ENCODE data around the gene CLTC.
"Not testable (repeated sequence)": the region's sequence is repeated elsewhere in the genome, so short reads cannot be mapped to it uniquely, and the experiment has no call there.

CLTC gene

GRCh38 chr17:59656624-59657023 lies 36.9 kb downstream of the CLTC start:
- not testable (repeated sequence) for H3K9me3 ChIP-seq (ENCODE audit: insufficient read depth, low read depth, low read length); H3K27ac ChIP-seq (ENCODE audit: low read length); H3K9ac ChIP-seq (ENCODE audit: low read depth, low read length); H3K4me3 ChIP-seq (ENCODE audit: low read length); H3K4me1 ChIP-seq (ENCODE audit: insufficient read depth, low read length); H3K27me3 ChIP-seq (ENCODE audit: insufficient read depth, low read length)
- peaks cover 92% of the 10 kb centered on the region for H3K36me3 ChIP-seq (ENCODE audit: insufficient read depth, low read depth, low read length)

DNA sequence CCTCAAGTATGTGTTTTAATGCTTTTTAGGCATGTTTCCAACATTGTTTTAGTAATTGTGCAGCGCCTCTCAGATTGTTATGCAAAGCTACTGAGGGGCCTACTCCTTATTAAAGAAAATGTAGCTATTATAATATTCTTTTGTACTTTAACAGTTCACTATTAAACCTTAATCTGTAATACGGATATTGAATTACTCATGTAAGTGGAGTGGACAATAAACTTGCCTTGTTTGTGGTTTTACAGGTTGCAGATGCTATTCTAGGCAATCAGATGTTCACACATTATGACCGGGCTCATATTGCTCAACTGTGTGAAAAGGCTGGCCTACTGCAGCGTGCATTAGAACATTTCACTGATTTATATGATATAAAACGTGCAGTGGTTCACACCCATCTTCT lies 46.5 kb downstream of the CLTC start:
- Histone ChIP-seq H3K4me1 (ENCODE audit: insufficient read depth, low read length) (no peaks in the 10 kb centered on the region), H3K36me3 (ENCODE audit: insufficient read depth, low read depth, low read length) (peaks cover 99% of the 10 kb centered on the region), H3K4me3 (ENCODE audit: low read length) (no peak overlapping the region), H3K27ac (ENCODE audit: low read length) (no peak overlapping the region), H3K27me3 (ENCODE audit: insufficient read depth, low read length) (no peaks in the 10 kb centered on the region), H3K9ac (ENCODE audit: low read depth, low read length) (no peak overlapping the region), H3K9me3 (ENCODE audit: insufficient read depth, low read depth, low read length) (no peaks in the 10 kb centered on the region)

DNA sequence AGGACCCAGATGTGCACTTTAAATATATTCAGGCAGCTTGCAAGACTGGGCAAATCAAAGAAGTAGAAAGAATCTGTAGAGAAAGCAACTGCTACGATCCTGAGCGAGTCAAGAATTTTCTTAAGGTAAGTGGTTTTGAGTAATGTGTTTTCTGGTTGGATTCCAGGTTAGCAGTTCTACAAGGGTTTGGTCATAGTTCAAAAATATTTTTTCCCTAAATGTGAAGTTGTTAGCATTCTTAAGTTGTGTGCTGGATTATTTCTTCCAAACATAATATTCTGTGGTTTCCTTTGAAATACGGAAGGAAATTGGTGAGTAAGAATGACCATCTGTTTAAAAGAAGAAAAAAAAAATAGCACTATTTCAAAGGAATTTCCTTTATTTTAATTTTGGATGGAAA lies 49.1 kb downstream of the CLTC start:
- peaks cover 93% of the 10 kb centered on the region for H3K36me3 ChIP-seq (ENCODE audit: insufficient read depth, low read depth, low read length)
- no peak overlapping the region for H3K9ac ChIP-seq (ENCODE audit: low read depth, low read length)
- no peaks in the 10 kb centered on the region for H3K9me3 ChIP-seq (ENCODE audit: insufficient read depth, low read depth, low read length)
- no peak overlapping the region for H3K27ac ChIP-seq (ENCODE audit: low read length)
- no peaks in the 10 kb centered on the region for H3K27me3 ChIP-seq (ENCODE audit: insufficient read depth, low read length)
- no peak overlapping the region for H3K4me3 ChIP-seq (ENCODE audit: low read length)
- no peaks in the 10 kb centered on the region for H3K4me1 ChIP-seq (ENCODE audit: insufficient read depth, low read length)

DNA sequence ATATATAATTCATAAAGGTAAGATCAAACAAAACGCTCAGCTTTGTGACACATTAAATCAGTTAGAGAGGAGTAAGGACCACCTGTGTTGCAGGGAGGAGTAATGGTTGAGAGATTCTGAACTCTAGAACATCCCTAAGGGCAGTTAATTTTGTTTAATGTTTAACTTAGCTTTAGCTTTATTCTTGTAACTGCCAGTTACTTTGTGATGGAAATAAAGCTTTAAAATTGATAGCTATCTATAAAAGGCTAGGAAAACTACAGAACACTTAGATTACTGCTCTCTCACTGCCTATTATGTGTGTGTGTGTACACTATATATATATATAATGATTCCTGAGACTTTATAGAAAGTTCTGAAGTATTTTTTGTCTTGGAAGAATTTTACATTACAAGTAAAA lies 49.7 kb downstream of the CLTC start:
- H3K4me3 ChIP-seq (ENCODE audit: low read length) = no peak overlapping the region
- H3K9me3 ChIP-seq (ENCODE audit: insufficient read depth, low read depth, low read length) = no peaks in the 10 kb centered on the region
- no peaks in the 10 kb centered on the region for H3K27me3 ChIP-seq (ENCODE audit: insufficient read depth, low read length)
- H3K27ac ChIP-seq (ENCODE audit: low read length) = no peak overlapping the region
- H3K36me3 ChIP-seq (ENCODE audit: insufficient read depth, low read depth, low read length) = peaks cover 93% of the 10 kb centered on the region
- no peaks in the 10 kb centered on the region for H3K4me1 ChIP-seq (ENCODE audit: insufficient read depth, low read length)
- no peak overlapping the region for H3K9ac ChIP-seq (ENCODE audit: low read depth, low read length)

DNA sequence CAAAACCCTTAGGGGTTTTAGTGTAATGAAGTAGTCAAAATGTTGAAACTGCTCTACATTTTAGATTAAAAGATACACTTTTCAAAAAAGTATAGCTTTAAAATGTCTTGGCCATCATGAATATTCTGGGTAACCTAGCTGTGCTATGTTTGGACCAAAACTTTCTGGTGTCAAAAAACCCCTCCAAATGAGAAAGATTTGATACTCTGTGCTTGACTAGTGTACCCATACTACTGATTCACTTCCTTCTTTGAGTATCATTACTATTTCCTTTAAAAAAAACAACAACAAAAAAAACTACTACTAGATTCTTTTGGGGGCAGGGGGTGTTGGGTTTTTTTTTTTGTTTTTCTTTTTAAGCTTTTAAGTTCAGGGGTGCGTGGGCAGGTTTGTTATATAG lies 50.2 kb downstream of the CLTC start:
- Histone ChIP-seq H3K27me3 (ENCODE audit: insufficient read depth, low read length) (no peaks in the 10 kb centered on the region), H3K9me3 (ENCODE audit: insufficient read depth, low read depth, low read length) (no peaks in the 10 kb centered on the region), H3K4me3 (ENCODE audit: low read length) (no peak overlapping the region), H3K4me1 (ENCODE audit: insufficient read depth, low read length) (no peaks in the 10 kb centered on the region), H3K27ac (ENCODE audit: low read length) (no peak overlapping the region), H3K9ac (ENCODE audit: low read depth, low read length) (no peak overlapping the region), H3K36me3 (ENCODE audit: insufficient read depth, low read depth, low read length) (peaks cover 93% of the 10 kb centered on the region)

GRCh38 chr17:59671386-59671785 lies 51.7 kb downstream of the CLTC start:
- Histone ChIP-seq H3K36me3 (ENCODE audit: insufficient read depth, low read depth, low read length) (peaks cover 95% of the 10 kb centered on the region), H3K9ac (ENCODE audit: low read depth, low read length) (no peak overlapping the region), H3K27me3 (ENCODE audit: insufficient read depth, low read length) (no peaks in the 10 kb centered on the region), H3K4me1 (ENCODE audit: insufficient read depth, low read length) (no peaks in the 10 kb centered on the region), H3K4me3 (ENCODE audit: low read length) (no peak overlapping the region), H3K9me3 (ENCODE audit: insufficient read depth, low read depth, low read length) (no peaks in the 10 kb centered on the region), H3K27ac (ENCODE audit: low read length) (no peak overlapping the region)

DNA sequence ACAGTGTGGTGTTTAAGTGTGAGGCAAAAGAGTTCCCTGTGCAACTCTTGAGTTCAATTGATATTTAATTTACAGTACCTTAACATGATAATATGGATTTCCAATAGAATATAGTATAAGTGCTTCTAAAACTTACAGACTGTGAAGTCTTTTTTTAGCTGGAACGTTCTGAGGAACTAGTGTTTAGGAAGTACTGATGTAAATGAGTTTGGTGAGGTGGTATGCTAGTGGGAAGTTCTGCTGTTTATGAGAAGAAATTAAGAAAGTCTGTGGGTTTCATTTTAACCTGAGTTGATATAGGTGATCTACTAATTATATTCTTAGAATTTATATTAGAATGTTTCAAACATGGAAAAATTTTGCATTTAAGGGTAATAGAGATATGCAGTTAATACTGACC lies 55.5 kb downstream of the CLTC start:
- Histone ChIP-seq H3K9me3 (ENCODE audit: insufficient read depth, low read depth, low read length) (no peaks in the 10 kb centered on the region), H3K9ac (ENCODE audit: low read depth, low read length) (no peak overlapping the region), H3K27me3 (ENCODE audit: insufficient read depth, low read length) (no peaks in the 10 kb centered on the region), H3K36me3 (ENCODE audit: insufficient read depth, low read depth, low read length) (peaks cover 94% of the 10 kb centered on the region), H3K27ac (ENCODE audit: low read length) (no peak overlapping the region), H3K4me1 (ENCODE audit: insufficient read depth, low read length) (no peaks in the 10 kb centered on the region), H3K4me3 (ENCODE audit: low read length) (no peak overlapping the region)

- Histone ChIP-seq H3K4me1 (ENCODE audit: insufficient read depth, low read length) (no peaks in the 10 kb centered on the region), H3K9ac (ENCODE audit: low read depth, low read length) (no peak overlapping the region), H3K27me3 (ENCODE audit: insufficient read depth, low read length) (no peaks in the 10 kb centered on the region), H3K27ac (ENCODE audit: low read length) (no peak overlapping the region), H3K36me3 (ENCODE audit: insufficient read depth, low read depth, low read length) (peaks cover 94% of the 10 kb centered on the region), H3K4me3 (ENCODE audit: low read length) (no peak overlapping the region), H3K9me3 (ENCODE audit: insufficient read depth, low read depth, low read length) (no peaks in the 10 kb centered on the region)
Observed at GRCh38 chr17:59676716-59677115, 57.0 kb downstream of the CLTC start.

- H3K4me1 ChIP-seq (ENCODE audit: insufficient read depth, low read length) = no peaks in the 10 kb centered on the region
- H3K36me3 ChIP-seq (ENCODE audit: insufficient read depth, low read depth, low read length) = peaks cover 100% of the 10 kb centered on the region
- no peak overlapping the region for H3K27ac ChIP-seq (ENCODE audit: low read length)
- H3K4me3 ChIP-seq (ENCODE audit: low read length) = no peak overlapping the region
- no peaks in the 10 kb centered on the region for H3K27me3 ChIP-seq (ENCODE audit: insufficient read depth, low read length)
- H3K9me3 ChIP-seq (ENCODE audit: insufficient read depth, low read depth, low read length) = no peaks in the 10 kb centered on the region
- no peak overlapping the region for H3K9ac ChIP-seq (ENCODE audit: low read depth, low read length)
Observed at GRCh38 chr17:59678918-59679317, 59.2 kb downstream of the CLTC start.

GRCh38 chr17:59680314-59680713 lies 60.6 kb downstream of the CLTC start:
- Histone ChIP-seq H3K9ac (ENCODE audit: low read depth, low read length) (no peak overlapping the region), H3K27me3 (ENCODE audit: insufficient read depth, low read length) (no peaks in the 10 kb centered on the region), H3K4me3 (ENCODE audit: low read length) (no peak overlapping the region), H3K4me1 (ENCODE audit: insufficient read depth, low read length) (no peaks in the 10 kb centered on the region), H3K27ac (ENCODE audit: low read length) (no peak overlapping the region), H3K36me3 (ENCODE audit: insufficient read depth, low read depth, low read length) (peaks cover 100% of the 10 kb centered on the region), H3K9me3 (ENCODE audit: insufficient read depth, low read depth, low read length) (no peaks in the 10 kb centered on the region)

DNA sequence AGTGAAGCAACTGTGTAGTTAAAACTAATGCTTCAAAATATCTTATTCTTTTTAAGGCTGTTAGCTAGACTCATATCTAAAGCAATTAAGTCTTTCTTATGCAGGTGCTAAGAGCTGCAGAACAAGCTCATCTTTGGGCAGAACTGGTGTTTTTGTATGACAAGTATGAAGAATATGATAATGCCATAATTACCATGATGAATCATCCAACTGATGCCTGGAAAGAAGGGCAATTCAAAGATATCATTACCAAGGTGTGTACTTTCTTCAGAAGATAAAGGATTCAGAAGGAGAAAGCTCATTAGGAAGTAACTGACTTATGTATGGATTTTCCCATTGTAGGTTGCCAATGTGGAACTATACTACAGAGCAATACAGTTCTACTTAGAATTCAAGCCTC lies 63.6 kb downstream of the CLTC start:
- no peaks in the 10 kb centered on the region for H3K4me1 ChIP-seq (ENCODE audit: insufficient read depth, low read length)
- peaks cover 100% of the 10 kb centered on the region for H3K36me3 ChIP-seq (ENCODE audit: insufficient read depth, low read depth, low read length)
- no peak overlapping the region for H3K4me3 ChIP-seq (ENCODE audit: low read length)
- H3K9ac ChIP-seq (ENCODE audit: low read depth, low read length) = no peak overlapping the region
- H3K27me3 ChIP-seq (ENCODE audit: insufficient read depth, low read length) = no peaks in the 10 kb centered on the region
- no peak overlapping the region for H3K27ac ChIP-seq (ENCODE audit: low read length)
- H3K9me3 ChIP-seq (ENCODE audit: insufficient read depth, low read depth, low read length) = no peaks in the 10 kb centered on the region

DNA sequence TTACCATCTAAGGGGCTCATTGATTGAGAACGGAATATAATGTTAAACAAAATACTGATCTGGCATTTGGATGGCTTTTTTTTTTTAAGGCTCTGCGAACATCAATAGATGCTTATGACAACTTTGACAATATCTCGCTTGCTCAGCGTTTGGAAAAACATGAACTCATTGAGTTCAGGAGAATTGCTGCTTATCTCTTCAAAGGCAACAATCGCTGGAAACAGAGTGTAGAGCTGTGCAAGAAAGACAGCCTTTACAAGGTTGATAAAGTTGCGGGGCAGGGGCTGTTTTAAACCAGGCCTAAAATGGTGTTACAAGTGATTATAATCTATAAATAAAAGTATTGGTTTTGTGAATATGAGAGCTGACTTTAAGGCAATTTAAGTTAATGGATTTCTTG lies 65.3 kb downstream of the CLTC start:
- no peaks in the 10 kb centered on the region for H3K9me3 ChIP-seq (ENCODE audit: insufficient read depth, low read depth, low read length)
- no peak overlapping the region for H3K9ac ChIP-seq (ENCODE audit: low read depth, low read length)
- peaks cover 100% of the 10 kb centered on the region for H3K36me3 ChIP-seq (ENCODE audit: insufficient read depth, low read depth, low read length)
- no peak overlapping the region for H3K4me3 ChIP-seq (ENCODE audit: low read length)
- H3K27ac ChIP-seq (ENCODE audit: low read length) = no peak overlapping the region
- no peaks in the 10 kb centered on the region for H3K4me1 ChIP-seq (ENCODE audit: insufficient read depth, low read length)
- no peaks in the 10 kb centered on the region for H3K27me3 ChIP-seq (ENCODE audit: insufficient read depth, low read length)

GRCh38 chr17:59688008-59688407 lies 68.3 kb downstream of the CLTC start:
- Histone ChIP-seq H3K9me3 (ENCODE audit: insufficient read depth, low read depth, low read length) (no peaks in the 10 kb centered on the region), H3K27me3 (ENCODE audit: insufficient read depth, low read length) (no peaks in the 10 kb centered on the region), H3K36me3 (ENCODE audit: insufficient read depth, low read depth, low read length) (peaks cover 97% of the 10 kb centered on the region), H3K4me1 (ENCODE audit: insufficient read depth, low read length) (no peaks in the 10 kb centered on the region), H3K9ac (ENCODE audit: low read depth, low read length) (no peak overlapping the region), H3K4me3 (ENCODE audit: low read length) (no peak overlapping the region), H3K27ac (ENCODE audit: low read length) (no peak overlapping the region)
